NCI-H226 (cell line): Measurements from ENCODE around the gene CXCL5.
A peak's percentile ranks its signal among the peaks of the same experiment; 100 is the strongest.

Experiments
- DNase-seq: peaks from one replicate; pipeline ENCODE4 v3.0.0-alpha.2; 2015

Gene CXCL5

DNA sequence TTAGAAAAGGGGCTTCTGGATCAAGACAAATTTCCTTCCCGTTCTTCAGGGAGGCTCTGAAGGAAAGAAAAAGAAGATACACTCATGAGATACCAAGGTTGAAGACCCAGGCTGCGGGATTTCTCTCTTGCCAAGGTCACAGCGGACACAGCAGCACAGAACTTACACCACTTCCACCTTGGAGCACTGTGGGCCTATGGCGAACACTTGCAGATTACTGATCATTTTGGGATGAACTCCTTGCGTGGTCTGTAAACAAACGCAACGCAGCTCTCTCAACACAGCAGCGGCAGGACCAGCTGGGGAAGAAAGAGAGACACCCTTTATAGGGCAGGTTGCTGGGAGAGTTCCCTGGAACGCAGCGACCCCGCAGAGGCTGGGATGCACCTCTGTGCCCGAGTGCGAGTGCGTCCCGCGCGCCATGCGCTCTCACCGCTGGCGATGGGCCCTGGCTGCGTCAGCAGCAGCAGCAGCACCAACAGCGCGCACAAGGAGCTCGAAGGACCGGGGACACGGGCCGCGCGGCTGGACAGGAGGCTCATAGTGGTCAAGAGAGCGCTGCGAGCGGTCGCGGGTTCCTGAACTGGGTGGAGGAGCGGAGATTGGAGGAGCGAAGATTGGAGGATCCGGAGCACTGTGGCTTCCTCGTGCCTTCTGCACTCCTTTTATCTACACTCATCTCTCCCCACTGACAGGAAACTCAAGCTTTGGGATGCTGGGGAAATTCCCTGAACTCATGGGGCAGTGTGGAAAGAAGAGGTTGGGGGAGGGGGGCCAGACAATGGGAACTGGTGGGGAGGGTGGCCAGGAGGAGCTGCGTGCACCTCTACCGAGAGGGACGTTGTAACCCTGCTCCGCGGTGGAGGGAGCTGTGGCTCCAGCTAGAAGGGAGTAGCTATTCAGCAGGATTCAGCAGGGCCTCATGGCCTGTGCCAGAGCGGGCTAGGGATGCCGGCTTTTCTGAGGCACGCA, at the start of gene CXCL5:
Gene CXCL5 (minus strand): TSS at position 638 of the 972 bp plus-strand sequence. CDS start 96 bp downstream, at position 542.
- no peak for DNase-seq

DNA sequence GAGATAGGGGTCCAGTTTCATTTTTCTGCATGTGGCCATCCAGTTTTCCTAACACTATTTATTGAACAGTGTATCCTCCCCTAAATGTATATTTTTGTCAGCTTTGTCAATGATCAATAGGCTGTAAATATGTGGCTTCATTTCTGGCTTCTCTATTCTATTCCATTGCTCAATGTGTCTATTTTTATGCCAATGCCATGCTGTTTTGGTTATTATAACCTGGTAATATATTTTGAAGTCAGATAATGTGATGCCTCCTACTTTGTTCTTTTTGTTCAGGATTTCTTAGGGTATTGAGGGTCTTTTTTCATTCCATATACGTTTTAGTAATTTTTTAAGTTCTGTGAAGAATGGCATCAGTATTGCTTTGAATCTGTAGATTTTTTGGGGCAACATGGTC, 48.7 kb upstream of the CXCL5 start:
- DNase-seq = no peak

DNA sequence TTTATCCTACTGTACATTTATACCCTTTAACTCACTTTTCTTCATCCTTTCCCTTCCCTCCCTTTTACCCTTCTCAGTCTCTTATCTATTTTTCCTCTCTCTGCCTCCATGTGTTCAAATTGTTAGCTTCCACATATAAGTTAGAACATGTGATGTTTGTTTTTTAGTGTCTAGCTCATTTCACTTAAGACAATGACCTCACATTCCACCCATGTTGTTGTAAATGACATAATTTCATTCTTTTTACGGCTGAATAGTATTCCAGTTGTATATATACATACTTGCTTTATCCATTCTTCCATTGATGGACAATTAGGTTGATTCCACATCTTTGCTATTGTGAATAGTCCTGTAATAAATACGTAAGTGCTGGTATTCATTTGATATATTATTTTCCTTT, 47.3 kb upstream of the CXCL5 start:
- DNase-seq = no peak

DNA sequence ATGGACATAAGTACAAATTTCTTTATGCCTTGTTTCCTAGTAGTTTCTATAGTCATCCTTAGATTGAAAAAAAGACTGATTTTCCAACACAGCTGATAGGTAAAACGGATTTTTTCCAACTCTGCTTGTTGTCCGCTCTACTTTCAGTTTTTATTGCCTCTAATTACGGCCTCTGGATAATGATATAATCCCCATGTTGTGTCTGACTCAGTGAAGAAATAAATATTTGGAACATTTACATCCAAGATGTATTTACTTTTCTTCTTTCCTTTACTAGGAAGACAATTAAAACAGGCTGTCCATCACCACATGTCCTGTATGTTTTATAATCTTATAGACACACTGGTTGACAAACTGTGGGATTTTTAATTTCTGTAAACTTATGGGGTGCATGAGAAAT, 46.8 kb upstream of the CXCL5 start:
- no peak for DNase-seq

DNA sequence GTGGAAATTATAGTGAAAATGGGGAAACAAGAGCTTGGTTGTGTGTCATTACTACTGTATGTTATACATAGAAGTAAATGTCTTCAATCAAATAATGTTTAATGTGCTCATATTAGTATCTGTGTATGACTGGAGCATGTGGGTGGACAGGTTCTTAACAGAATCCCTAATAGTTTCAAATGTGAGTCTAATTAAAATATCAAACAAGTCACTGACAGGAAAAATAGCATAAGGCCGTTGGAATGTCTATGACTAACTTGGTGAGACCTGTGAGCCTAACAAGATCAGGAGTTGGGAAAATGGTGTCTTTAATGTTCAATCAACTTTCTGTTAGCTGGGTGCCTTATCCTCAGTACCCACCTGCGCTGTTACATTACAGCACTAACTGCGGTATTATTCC, 46.2 kb upstream of the CXCL5 start:
- DNase-seq = peak; percentile 29

DNA sequence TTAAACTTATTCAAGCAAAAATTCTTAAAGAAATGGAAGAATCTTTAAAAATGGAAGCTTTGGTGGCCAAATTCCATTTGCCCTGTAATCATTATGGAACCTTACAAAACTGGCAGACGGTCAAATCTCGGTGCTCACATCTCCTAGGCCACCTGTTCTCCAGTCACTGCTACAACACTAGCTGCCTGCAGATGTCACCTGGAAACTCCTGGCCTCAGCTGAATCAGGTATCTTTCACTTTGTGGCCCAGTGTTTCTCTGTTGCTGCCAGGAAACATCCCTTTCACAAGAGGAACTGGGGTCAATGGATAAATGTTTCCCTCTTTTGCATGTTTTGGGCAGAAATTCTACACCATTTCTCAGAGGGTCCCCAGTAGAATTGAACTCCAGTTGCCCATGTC, 44.2 kb upstream of the CXCL5 start:
- DNase-seq = no peak

DNA sequence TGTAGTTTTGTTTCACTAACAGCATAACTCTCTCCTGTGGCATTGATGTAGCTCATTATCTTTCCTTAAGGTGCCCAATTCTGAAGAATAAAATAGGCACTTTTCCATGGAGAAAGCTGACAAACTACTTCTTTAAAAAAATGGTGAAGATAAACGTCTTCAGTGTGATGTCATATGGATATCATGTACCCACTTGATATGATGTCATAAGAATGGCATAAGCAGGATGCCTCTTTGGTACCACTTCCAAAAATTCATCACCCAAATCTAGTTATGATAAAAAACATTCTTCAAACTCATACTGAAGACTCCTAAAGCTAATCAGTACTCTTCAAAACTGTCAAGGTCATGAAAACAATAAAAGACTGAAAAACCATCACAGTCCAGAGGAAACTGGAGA, 42.9 kb upstream of the CXCL5 start:
- no peak for DNase-seq

DNA sequence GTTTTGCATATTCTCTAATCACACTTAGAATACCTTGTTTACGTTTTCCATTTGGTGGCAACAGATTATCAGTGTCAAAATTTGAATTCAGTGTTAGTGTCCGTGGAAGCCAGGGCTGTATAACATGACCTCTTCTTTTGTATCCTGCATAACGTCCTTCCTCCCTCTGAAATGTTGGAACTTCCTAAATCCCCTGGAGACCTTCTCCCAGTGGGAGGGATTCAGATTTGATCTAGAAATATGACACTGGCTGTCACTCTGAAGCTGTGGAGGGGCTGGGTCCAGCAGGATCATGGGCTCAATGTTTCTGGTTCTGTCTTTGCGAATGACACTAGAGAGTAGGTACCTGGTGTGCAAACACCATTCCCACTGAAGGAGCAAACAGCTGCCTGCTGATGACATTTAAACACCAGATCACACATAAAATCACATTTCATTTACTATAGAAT, 40.9 kb upstream of the CXCL5 start:
- DNase-seq = no peak

DNA sequence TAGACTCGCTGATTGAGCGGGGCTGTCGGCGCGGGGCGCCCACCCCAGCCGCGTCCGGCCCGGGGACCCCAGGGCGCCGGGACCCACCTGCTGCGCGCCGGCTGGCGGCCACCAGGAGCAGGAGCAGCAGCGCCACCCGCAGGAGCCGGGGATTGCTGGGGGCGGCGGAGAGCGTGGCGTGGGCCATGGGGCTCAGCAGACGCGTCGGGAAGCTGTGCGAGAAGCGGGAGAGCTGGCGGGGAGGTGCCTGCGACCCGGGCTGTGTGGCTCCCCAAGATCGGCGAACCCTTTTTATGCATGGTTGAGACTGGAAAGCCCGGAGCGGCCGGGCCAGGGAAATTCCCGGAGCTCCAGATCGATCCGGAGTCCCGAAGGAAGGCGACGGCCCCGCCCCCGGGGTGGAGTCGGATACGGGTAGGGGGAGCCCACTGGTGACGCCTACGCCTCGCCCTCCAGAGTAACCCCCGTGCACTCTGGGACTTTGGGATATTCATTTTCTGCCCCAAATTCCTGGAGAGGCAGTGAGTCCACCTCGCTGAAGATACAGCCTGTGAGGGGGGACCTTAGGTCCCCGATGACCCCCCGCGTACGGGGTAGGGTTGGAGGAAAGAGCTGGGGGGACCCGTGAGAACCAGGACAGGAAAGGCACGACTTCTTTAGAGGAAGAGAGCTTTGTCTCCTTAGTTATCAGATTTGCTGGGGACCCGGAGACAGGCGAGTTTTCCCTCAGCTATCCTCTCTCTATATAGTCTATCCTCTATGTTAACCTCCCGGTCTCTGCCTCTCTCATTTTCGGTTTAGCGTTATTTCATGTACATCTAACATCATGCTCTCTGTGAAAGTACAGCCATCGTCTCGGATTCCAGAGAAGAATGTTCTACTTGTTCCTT, 40.2 kb upstream of the CXCL5 start, which contains the start of gene CXCL3:
Gene CXCL3 (minus strand): TSS at position 265 of the 890 bp plus-strand sequence. CDS start 78 bp downstream, at position 187.
- no peak for DNase-seq

DNA sequence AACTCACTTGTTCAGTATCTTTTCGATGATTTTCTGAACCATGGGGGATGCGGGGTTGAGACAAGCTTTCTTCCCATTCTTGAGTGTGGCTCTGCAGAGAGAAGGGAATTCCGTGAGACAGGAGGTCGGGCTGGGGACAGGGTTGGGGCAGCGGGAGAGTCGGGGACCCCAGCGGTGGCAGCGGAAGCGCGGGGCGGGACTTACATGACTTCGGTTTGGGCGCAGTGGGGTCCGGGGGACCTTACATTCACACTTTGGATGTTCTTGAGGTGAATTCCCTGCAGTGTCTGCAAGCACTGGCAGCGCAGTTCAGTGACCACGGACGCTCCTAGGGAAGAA, 39.6 kb upstream of the CXCL5 start:
- no peak for DNase-seq

DNA sequence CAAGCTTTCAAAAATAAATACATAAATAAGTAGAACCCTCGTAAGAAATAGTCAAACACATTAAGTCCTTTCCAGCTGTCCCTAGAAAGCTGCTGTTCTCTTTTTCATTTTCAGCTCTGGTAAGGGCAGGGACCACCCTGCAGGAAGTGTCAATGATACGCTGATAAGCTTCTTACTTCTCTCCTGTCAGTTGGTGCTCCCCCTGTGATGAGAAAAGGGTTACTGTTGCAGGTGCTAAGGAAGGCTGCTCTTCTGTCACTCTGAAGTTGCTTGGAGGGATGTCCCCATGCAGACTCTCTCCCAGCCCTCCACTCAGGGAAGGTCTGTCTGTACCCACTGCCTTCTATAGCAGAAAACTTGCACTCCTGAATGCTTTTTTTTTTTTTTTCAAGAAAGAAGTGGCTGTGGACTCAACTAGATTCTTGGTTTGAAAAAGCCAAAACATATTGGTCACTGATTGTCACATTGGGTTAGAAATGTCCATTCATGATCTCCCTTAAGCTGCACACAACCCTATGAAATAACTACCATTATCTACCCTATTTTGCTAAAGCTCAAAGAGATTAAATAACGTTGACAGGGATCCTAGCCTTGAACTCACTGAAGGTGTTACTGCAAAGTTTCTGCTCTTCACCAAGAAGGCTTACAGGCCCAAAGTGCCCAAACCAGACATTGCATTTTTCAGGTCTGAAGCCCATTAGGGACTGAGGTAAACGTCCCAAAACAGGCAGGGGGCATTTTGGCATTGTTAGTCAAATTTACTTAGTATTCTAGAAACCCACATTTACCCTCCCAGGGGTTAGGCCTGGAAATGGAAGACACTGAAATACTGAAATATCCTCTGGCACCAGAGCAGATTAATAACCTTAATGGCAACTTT, 38.8 kb upstream of the CXCL5 start:
- DNase-seq = no peak

DNA sequence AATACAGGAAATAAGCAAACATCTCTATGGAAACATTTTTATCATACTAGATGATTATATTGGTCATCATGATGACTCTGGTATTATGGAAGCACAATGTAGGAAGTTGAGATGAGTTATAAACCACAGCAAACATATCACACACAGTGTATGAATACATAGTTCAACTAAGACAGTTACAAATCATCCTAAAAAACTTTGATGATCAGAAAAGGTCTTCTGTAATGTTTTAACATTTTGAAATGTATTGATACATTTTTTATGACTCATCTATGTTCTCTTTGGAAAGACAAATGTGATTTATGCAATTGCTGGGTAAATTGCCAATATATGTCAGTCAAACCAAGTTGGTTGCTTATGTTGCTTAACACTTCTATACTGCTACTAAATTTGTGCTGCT, 35.3 kb upstream of the CXCL5 start:
- DNase-seq = peak; percentile 24

DNA sequence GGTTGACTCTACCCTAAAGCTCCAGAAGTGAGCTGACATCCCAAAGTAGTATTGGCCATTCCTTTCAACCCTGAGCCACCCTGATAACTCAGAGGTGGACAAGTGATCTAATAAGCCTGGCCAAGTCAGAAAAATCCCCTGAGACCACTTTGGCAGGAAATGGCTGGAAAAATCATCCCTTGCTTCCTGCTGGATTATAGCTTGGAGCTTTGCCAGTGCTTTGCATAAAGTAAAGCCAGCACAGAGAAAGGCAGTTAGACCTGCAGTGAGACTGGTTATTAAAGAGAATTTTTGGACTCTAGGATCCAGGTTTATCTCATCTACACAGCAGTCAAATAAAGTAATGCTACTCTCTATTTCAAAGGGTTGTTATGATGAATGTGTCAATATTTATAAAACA, 33.6 kb upstream of the CXCL5 start:
- peak; percentile 6 for DNase-seq

DNA sequence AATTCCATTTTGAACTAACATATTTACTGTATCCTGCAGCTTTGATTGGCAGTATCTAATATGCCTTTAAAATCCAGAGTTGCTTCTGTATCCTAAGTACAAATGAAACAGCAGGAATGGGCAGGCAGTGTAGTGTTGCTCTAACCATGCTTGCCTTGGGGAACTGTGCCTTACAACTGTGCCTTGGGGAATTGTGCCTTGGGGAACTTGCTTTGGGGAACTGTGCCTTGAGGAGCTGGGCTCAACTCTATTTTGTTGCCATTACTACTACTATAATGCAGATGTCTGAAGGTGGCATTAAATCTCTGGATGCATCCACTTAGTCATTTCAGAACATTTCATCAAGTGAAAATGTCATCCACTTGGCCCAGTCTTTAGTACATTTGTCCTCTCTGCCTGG, 33.1 kb upstream of the CXCL5 start:
- DNase-seq = no peak

DNA sequence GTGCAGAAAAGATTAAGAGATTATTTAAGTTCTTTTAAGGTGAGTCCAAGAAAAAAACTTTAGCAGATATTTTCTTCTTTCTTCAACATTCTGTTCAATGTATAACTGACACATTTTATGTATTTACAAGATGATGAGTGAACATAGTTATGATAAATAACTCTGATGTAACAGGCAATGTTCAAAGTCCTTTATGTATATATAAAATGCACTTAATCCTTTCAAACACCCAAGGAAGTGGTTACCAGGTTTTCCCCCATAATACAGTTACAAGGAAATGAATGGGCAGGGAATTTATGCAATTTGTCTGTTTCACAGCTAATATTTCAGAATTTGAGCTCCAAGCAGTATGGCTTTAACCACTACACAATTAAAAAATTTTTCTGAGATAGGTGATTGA, 31.8 kb upstream of the CXCL5 start:
- no peak for DNase-seq

DNA sequence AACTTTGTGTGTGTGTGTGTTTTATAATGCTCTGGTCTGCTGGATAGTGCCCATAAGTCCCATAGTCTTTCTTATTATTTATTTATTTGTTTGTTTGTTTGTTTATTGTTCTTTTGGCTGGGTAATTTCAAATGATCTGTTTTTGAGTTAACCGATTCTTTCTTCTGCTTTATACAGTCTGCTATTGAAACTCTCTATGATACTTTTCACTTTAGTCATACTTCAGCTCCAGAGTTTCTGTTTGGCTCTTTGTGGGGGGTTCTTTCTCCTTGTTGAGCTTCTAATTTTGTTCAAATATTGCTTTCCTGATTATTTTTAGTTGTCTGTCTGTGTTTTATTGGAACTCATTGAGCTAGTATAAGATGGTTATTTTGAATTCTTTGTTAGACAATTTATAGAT, 30.0 kb upstream of the CXCL5 start:
- DNase-seq = no peak

DNA sequence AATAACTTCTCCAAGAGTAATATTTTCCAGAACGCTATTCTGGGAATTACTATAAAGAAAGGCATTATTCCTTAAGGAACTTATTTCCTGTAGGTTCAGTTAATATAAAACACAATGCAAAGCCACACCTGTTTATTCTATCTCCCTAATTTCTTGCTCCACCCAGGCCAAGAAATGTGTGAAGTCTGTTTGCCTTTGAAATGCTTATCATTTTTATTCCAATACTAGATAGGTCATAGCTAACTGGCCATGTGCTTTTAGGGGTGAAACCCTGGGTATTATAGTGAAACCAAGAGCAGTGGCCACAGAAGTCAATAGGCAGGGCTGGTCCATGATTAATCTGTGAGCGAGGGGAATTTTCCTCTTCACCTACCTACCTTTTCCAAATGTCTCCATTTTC, 25.2 kb upstream of the CXCL5 start:
- no peak for DNase-seq

DNA sequence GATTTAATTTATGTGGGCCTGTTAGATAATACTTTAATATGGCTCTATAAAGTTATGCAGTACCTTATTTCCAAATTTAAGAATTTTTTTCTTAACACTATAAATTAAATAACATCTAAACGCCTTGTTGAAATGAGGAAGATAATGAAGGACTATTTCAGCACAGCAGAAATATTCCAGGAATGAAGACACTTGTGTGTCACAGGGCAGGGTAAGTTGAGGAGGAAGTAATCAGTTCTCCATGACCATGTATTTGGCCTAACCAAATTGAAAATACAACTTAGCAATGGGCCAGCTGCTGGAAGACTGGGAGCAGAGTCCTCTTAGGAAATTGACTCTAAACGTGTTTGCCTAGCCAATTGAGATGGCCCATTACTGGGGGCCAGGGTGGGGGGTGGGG, 23.1 kb upstream of the CXCL5 start:
- DNase-seq = no peak

DNA sequence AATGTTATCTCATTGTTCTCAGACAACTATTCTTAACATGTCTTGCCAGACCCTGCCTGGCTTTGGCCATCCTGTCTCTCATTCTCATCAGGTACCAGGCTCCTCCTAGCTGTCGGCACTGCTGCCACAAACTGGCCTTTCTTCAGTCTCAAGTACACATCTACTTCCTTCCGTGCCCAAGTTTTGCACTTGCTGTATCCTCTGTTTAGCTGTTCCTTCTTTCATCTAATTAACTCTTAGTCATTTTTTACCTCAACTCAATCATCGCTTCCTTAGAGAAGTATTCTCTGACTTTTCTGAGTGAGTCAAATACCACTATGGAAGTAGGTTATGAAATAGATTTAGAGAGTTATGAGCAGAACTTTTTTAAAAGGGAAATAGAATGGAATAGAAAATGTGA, 20.3 kb upstream of the CXCL5 start:
- DNase-seq = no peak

DNA sequence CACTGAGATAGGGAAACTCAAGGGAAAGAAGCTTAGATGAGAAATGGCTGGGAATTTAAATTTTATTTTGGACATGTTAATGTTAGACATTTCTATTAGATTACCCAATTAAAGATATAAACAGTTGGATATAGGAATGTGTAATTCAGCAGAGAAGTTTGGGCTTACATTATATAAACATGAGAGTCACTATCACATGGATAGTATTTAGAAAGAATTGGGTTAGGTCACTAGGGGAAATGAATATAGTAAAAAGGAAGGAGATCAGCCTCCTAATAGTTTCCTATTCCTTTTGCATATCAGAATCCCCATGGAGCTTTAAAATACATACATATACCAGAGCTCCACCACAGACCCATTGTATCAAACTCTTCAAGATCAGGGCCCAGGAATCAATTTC, 19.6 kb upstream of the CXCL5 start:
- DNase-seq = no peak

DNA sequence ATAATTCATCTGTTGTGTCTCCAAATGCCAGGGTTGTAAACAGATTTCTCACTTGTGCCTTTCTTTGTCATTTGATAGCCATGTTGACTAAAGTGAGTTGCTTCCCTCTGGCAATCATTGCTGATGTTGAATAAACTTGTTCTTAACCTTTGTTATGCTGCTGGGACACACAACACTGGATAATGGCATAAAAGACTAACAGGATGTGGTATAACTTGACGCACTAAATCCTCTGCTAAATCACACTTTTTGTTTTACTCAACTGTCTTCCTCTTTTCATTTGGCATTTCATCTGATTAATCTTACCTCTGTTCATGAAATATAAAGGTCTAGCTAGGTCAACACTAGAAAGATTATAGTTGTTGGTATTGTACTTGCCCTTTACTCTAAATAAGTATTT, 17.6 kb upstream of the CXCL5 start:
- no peak for DNase-seq

DNA sequence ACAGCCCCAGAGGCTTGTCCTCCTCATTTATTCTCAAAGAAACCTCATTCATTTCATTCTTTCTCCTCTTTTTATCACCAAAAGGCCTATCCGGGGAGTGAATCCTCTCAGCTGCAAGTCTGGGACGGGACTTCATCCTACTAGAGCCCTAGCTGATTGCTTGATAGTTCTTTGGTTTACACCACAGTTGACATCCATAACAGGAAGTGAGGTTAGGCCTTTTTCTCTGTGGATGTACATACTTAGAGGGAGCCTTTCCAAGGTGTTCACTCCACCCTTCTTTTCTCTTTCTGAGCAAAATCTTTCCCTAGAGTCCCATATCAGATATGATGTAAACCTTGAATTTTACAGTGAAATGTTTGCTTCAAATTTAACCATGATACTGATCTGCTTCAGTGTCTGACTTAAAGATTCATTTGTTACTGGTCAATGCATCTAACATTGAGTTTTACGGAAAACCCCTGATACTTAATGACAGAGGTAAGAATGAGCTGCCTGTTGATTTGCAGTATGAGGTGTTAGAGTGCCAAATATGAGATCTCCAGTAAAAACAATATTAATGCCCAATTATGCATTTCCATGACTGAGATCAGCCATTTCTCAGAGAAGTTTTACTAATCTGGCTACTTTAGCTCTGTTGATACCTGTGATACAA, 16.8 kb upstream of the CXCL5 start:
- no peak for DNase-seq
